ENCODE results near the gene CPPED1. TPM values are rescaled to one million over a fixed set of nuclear protein-coding genes. Genes with fewer than 3 reads are reported as not detected.

The CPPED1 gene
- total and polyA plus RNA-seq, 4 donors: 10.4 to 29.1 (median 23.0) TPM

DNA sequence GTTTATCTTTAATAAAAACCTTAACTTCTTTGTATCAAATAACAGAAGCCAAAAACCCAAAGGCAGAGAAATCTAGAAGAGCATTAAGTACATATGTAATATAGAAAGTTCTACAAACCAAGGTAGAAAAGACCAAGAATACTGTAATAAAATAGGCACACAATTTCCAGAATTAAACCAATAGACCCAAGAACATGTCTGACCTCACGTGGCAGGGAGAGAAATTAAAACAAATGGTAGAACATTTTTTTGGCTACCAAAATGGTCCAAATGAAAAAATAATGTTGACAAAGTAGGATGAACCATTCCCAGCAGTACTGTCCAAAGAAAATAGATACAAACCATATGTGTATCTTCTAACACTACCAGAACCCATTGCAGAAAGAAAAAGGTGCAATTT is 183.5 kb downstream of the CPPED1 start:
- no peaks in the 10 kb centered on the region for H3K27me3 ChIP-seq (ENCODE audit: control insufficient read depth in 4 of 4, insufficient read depth in 4 of 4, low read length in 3 of 4)
- H3K9ac ChIP-seq (ENCODE audit: low read depth in 1 of 2, low read length in 2 of 2): no peak overlapping the region
- no peaks in the 10 kb centered on the region for H3K4me1 ChIP-seq (ENCODE audit: control insufficient read depth in 4 of 4, insufficient read depth in 4 of 4, low read length in 3 of 4)
- H3K36me3 ChIP-seq (ENCODE audit: control insufficient read depth in 4 of 4, insufficient read depth in 3 of 4, low read depth in 1 of 4, low read length in 3 of 4): no peaks in the 10 kb centered on the region
- no peaks in the 10 kb centered on the region for H3K9me3 ChIP-seq (ENCODE audit: control insufficient read depth in 4 of 4, low read length in 3 of 4)
- no peak for TF ChIP-seq NR2F2 (IDR thresholded peaks at IDR 0.05)
- peak; percentile 50 to 57 for TF ChIP-seq RAD21 (IDR thresholded peaks at IDR 0.05)
- WGBS: 61% methylated on average over 1 of the region's 1 CpG
- no peak overlapping the region for H3K27ac ChIP-seq (ENCODE audit: low read depth in 1 of 2, low read length in 2 of 2)
- no peak overlapping the region for H3K4me3 ChIP-seq (ENCODE audit: low read depth in 1 of 3, low read length in 3 of 3)
- DNase-seq (ENCODE audit: low spot score): no peak

DNA sequence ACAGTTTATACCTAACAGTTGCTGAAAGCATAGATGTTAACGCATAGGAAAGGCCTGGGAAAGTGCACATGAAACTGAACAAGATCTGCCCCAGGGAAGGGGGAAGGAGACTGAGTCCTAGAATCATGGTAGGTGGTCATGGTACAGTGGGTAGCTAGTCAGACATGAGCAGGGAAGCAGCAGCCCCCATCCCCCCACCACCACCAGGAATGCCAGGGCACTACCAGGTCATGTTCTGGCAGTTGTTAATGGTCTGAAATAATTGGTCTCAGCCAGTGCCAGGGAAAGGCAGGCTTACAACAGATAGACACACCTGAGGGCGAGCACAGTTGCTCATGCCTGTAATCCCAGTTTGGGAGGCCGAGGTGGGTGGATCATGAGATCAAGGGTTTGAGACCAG is 185.2 kb downstream of the CPPED1 start:
- Histone ChIP-seq H3K9ac (ENCODE audit: low read depth in 1 of 2, low read length in 2 of 2) (no peak overlapping the region), H3K4me3 (ENCODE audit: low read depth in 1 of 3, low read length in 3 of 3) (no peak overlapping the region), H3K27ac (ENCODE audit: low read depth in 1 of 2, low read length in 2 of 2) (no peak overlapping the region), H3K4me1 (ENCODE audit: control insufficient read depth in 4 of 4, insufficient read depth in 4 of 4, low read length in 3 of 4) (peaks cover under 1 to 8% (median 4%) of the 10 kb centered on the region in 4 donors), H3K27me3 (ENCODE audit: control insufficient read depth in 4 of 4, insufficient read depth in 4 of 4, low read length in 3 of 4) (no peaks in the 10 kb centered on the region), H3K9me3 (ENCODE audit: control insufficient read depth in 4 of 4, low read length in 3 of 4) (no peaks in the 10 kb centered on the region), H3K36me3 (ENCODE audit: control insufficient read depth in 4 of 4, insufficient read depth in 3 of 4, low read depth in 1 of 4, low read length in 3 of 4) (no peaks in the 10 kb centered on the region)
- TF ChIP-seq JUND (IDR thresholded peaks at IDR 0.05) (no peak), ZBTB33 (IDR thresholded peaks at IDR 0.05) (no peak), RAD21 (IDR thresholded peaks at IDR 0.05) (no peak), MAX (IDR thresholded peaks at IDR 0.05) (no peak), CTCF (IDR thresholded peaks at IDR 0.05; ENCODE audit: low read depth, low read length, missing input control) (no peak), HNF4G (IDR thresholded peaks at IDR 0.05) (no peak), YY1 (IDR thresholded peaks at IDR 0.05) (no peak), HNF4A (conservative IDR thresholded peaks at IDR 0.05) (no peak), FOXA1 (IDR thresholded peaks at IDR 0.05) (no peak), TAF1 (conservative IDR thresholded peaks at IDR 0.05) (no peak), NR2F2 (IDR thresholded peaks at IDR 0.05) (no peak), GABPA (IDR thresholded peaks at IDR 0.05 in 1 of 2, conservative IDR thresholded peaks at IDR 0.05 in 1 of 2) (no peak)
- TF ChIP-seq, protein P1, sequence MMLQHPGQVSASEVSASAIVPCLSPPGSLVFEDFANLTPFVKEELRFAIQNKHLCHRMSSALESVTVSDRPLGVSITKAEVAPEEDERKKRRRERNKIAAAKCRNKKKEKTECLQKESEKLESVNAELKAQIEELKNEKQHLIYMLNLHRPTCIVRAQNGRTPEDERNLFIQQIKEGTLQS (IDR thresholded peaks at IDR 0.05): no peak
- 97% methylated on average over 3 of the region's 3 CpGs for WGBS
- DNase-seq (ENCODE audit: low spot score): no peak

GRCh38 chr16:12617401-12617819 is 186.3 kb downstream of the CPPED1 start:
- H3K4me1 ChIP-seq (ENCODE audit: control insufficient read depth in 4 of 4, insufficient read depth in 4 of 4, low read length in 3 of 4): peaks cover 2 to 19% (median 13%) of the 10 kb centered on the region in 4 donors
- H3K27ac ChIP-seq (ENCODE audit: low read depth in 1 of 2, low read length in 2 of 2): no peak overlapping the region
- no peak for DNase-seq (ENCODE audit: low spot score)
- H3K27me3 ChIP-seq (ENCODE audit: control insufficient read depth in 4 of 4, insufficient read depth in 4 of 4, low read length in 3 of 4): no peaks in the 10 kb centered on the region
- TF ChIP-seq RAD21 (IDR thresholded peaks at IDR 0.05) (no peak), ZBTB33 (IDR thresholded peaks at IDR 0.05) (no peak), REST (IDR thresholded peaks at IDR 0.05) (no peak), EGR1 (IDR thresholded peaks at IDR 0.05; ENCODE audit: low read depth in 2 of 2) (no peak), TAF1 (conservative IDR thresholded peaks at IDR 0.05) (no peak)
- WGBS: 77% methylated on average over 9 of the region's 9 CpGs
- H3K36me3 ChIP-seq (ENCODE audit: control insufficient read depth in 4 of 4, insufficient read depth in 3 of 4, low read depth in 1 of 4, low read length in 3 of 4): no peaks in the 10 kb centered on the region
- no peak overlapping the region for H3K4me3 ChIP-seq (ENCODE audit: low read depth in 1 of 3, low read length in 3 of 3)
- no peak overlapping the region for H3K9ac ChIP-seq (ENCODE audit: low read depth in 1 of 2, low read length in 2 of 2)
- H3K9me3 ChIP-seq (ENCODE audit: control insufficient read depth in 4 of 4, low read length in 3 of 4): no peaks in the 10 kb centered on the region
